Natural killer cell (primary cell): ENCODE results near the gene PRSS38. TPM values are rescaled to one million over a fixed set of nuclear protein-coding genes. Genes with fewer than 3 reads are reported as not detected.

Experiments used
- ATAC-seq, 3 donors: fragments of 150-1000 bp in 2 of 3; fragments of 200-7000 bp in 1 of 3; cut with Tn5 transposase; 1 replicate in 1 of 3; 2 replicates in 2 of 3; pipeline ENCODE4 v1.10.0; 2021; ENCODE audit warnings: mild to moderate bottlenecking in 2 of 3, moderate library complexity in 2 of 3
- DNase-seq, 2 donors: peaks; one replicate each; pipeline versions ENCODE4 v3.0.0 to v3.0.0-alpha.2; 2013 to 2021; ENCODE audit warnings: mixed read lengths in 1 of 2
- H3K27ac ChIP-seq: one replicate; pipeline ENCODE4 v1.5.1; 2013; ENCODE audit warnings: mild to moderate bottlenecking, low read length
- H3K27me3 ChIP-seq: one replicate; pipeline ENCODE4 v1.6.1; 2013; ENCODE audit warnings: low read length; ENCODE audit not compliant: control insufficient read depth, insufficient read depth
- H3K36me3 ChIP-seq: one replicate; pipeline ENCODE4 v1.6.1; 2013; ENCODE audit warnings: low read length; ENCODE audit not compliant: control insufficient read depth, insufficient read depth
- H3K4me1 ChIP-seq: one replicate; pipeline ENCODE4 v1.6.1; 2013; ENCODE audit warnings: low read length; ENCODE audit not compliant: control insufficient read depth, insufficient read depth
- H3K4me3 ChIP-seq: one replicate; pipeline ENCODE4 v1.5.1; 2013; ENCODE audit warnings: low read length
- H3K9me3 ChIP-seq: one replicate; pipeline ENCODE4 v1.6.1; 2013; ENCODE audit warnings: low read length; ENCODE audit not compliant: control insufficient read depth, insufficient read depth
- H3K27ac Mint-ChIP-seq, 2 donors: one replicate each; pipeline ENCODE4 v1.8.0; 2022; ENCODE audit warnings: mild to moderate bottlenecking in 2 of 2, mixed read lengths in 2 of 2, moderate library complexity in 1 of 2
- H3K27me3 Mint-ChIP-seq, 2 donors: one replicate each; pipeline ENCODE4 v1.8.0; 2022; ENCODE audit warnings: low read depth in 2 of 2, mixed read lengths in 2 of 2
- H3K36me3 Mint-ChIP-seq: one replicate; pipeline ENCODE4 v1.8.0; 2022; ENCODE audit warnings: mixed read lengths
- H3K4me1 Mint-ChIP-seq, 2 donors: one replicate each; pipeline ENCODE4 v1.8.0; 2022; ENCODE audit warnings: mixed read lengths in 2 of 2
- H3K4me3 Mint-ChIP-seq: one replicate; pipeline ENCODE4 v1.8.0; 2022; ENCODE audit warnings: mild to moderate bottlenecking, moderate library complexity, mixed read lengths
- H3K9me3 Mint-ChIP-seq, 2 donors: one replicate each; pipeline ENCODE4 v1.8.0; 2022; ENCODE audit warnings: mixed read lengths in 2 of 2
- CTCF ChIP-seq: fragments of 200-600 bp; IDR thresholded peaks from one replicate; pipeline ENCODE4 v1.8.0; 2022; ENCODE audit warnings: antibody characterized with exemption
- WGBS: methylation state at CpG from one replicate; pipeline ENCODE4 v1.1.7; 2013; ENCODE audit warnings: missing lambda C conversion rate; ENCODE audit not compliant: insufficient coverage; 5-methylcytosine and 5-hydroxymethylcytosine counted together
- intact Hi-C: fragments of 100-400 bp; cut with micrococcal nuclease; formaldehyde crosslinking; loops from one replicate; pipeline ENCODE4 v1.14.2; 2022
- total RNA-seq, 4 donors: library from RNA; stranded (reverse); fragments of 120-200 nt in 1 of 4; gene quantifications; one replicate each; pipeline versions ENCODE4 v1.2.3 to v1.2.4, GENCODE V29; 2013 to 2022

PRSS38 gene
- total RNA-seq, 3 donors from 2014 or later (not counting 1 experiment from before 2014, with no cell fraction given), result not detected

- Histone ChIP-seq H3K4me1 (peaks cover 31% of the 10 kb centered on the region), H3K9me3 (no peaks in the 10 kb centered on the region), H3K36me3 (peaks cover 3% of the 10 kb centered on the region), H3K27me3 (peaks cover 30% of the 10 kb centered on the region), H3K27ac (no peak overlapping the region), H3K4me3 (no peak overlapping the region)
- intact Hi-C loops, result no loop called here
- no peak for TF ChIP-seq CTCF
- Mint-ChIP-seq H3K36me3 (no peaks in the 10 kb centered on the region), H3K4me3 (peak overlapping the region; percentile 37), H3K9me3 (no peaks in the 10 kb centered on the region), H3K27me3 (peaks cover 31 to 32% of the 10 kb centered on the region in 2 donors), H3K4me1 (peaks cover 8 to 27% of the 10 kb centered on the region in 2 donors), H3K27ac (no peak overlapping the region)
- no peak for ATAC-seq
- no peak for DNase-seq
- 85% methylated on average over 19 of the region's 19 CpGs for WGBS
Observed at GRCh38 chr1:227785805-227786671, 29.4 kb upstream of the PRSS38 start.

DNA sequence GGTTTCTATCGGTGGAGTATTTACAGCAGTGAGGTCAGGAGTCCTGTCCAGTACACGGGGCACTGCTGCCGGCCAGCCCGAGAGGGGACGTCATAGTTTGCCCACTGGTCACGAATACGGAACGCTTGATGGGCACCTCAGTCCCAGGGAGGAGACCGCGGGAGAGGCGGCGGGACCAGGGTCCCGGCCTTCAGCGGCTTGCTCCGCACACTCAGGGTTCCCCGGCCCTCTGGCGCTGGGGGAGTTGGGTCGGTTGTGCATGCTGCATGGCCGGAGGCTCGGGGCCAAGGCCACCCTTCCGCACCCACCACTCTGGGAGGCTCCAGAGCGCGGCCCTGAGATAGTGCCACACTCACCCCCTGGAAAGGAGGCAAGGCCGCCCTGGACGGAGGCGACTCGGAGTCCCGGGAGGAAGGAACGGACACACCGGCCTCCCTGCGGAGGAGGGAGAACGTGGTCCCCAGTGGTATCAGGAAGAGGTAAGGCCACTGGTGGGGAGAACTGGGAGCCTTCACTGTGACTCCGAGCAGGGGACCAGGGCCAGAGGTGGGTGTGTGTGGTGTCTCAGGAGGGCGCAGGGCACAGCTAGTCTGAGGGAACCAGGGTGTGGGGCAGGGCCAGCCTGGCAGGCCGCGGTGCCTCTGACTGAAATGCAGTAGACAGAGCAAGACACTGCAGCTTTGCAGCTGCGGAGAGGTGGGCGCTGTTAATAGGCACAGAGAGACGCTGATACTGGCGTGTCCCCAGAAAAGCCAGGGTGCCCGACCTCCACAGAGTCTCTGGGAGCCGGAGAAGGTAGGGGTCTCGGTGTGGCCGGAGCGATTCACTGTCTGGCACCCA is 28.6 kb upstream of the PRSS38 start:
- Histone ChIP-seq H3K36me3 (peaks cover 2% of the 10 kb centered on the region), H3K4me3 (peak overlapping the region; percentile 34), H3K9me3 (no peaks in the 10 kb centered on the region), H3K27ac (no peak overlapping the region), H3K4me1 (peaks cover 31% of the 10 kb centered on the region), H3K27me3 (peaks cover 30% of the 10 kb centered on the region)
- intact Hi-C loops, result no loop called here
- no peaks in the 10 kb centered on the region for H3K36me3 Mint-ChIP-seq
- peak overlapping the region; percentile 87 for H3K4me3 Mint-ChIP-seq
- 52% methylated on average over 45 of the region's 45 CpGs for WGBS
- H3K4me1 Mint-ChIP-seq, result peaks cover 8 to 27% of the 10 kb centered on the region in 2 donors
- peak in 1 of 2 donors; percentile 31 for DNase-seq
- H3K27ac Mint-ChIP-seq, result peak overlapping the region in 1 of 2 donors; percentile 67
- peaks cover 31 to 32% of the 10 kb centered on the region in 2 donors for H3K27me3 Mint-ChIP-seq
- no peak for TF ChIP-seq CTCF
- ATAC-seq, result no peak
- no peaks in the 10 kb centered on the region for H3K9me3 Mint-ChIP-seq

- Histone ChIP-seq H3K36me3 (no peaks in the 10 kb centered on the region), H3K27me3 (peaks cover 32% of the 10 kb centered on the region), H3K4me1 (peaks cover 31% of the 10 kb centered on the region), H3K9me3 (no peaks in the 10 kb centered on the region), H3K27ac (no peak overlapping the region), H3K4me3 (peak overlapping the region; percentile 34)
- Mint-ChIP-seq H3K27me3 (peaks cover 31 to 32% of the 10 kb centered on the region in 2 donors), H3K27ac (peak overlapping the region in 1 of 2 donors; percentile 67), H3K36me3 (no peaks in the 10 kb centered on the region), H3K4me1 (peaks cover 8 to 27% of the 10 kb centered on the region in 2 donors), H3K9me3 (no peaks in the 10 kb centered on the region), H3K4me3 (peak overlapping the region; percentile 87)
- ATAC-seq (peak; percentile 88 to 94 (median 89)), DNase-seq (peak in 1 of 2 donors; percentile 98)
- TF ChIP-seq CTCF, result no peak
- intact Hi-C loops, result no loop called here
- WGBS, result under 1% methylated on average over 58 of the region's 60 CpGs
Observed at GRCh38 chr1:227787513-227788270, 27.8 kb upstream of the PRSS38 start.
